Left ventricle myocardium superior (tissue), 1 donor: Measurements from ENCODE around the gene LOC101059915.

ENCODE experiments used
- ATAC-seq: fragments of 200-7000 bp; cut with Tn5 transposase; one replicate; pipeline ENCODE4 v1.9.1; 2020; ENCODE audit warnings: mild to moderate bottlenecking, moderate library complexity
- DNase-seq: peaks from one replicate; pipeline ENCODE4 v3.0.0-alpha.2; 2020
- intact Hi-C: fragments of 100-400 bp; cut with micrococcal nuclease; formaldehyde crosslinking; loops from one replicate; pipeline ENCODE4 v1.11.0; 2022
- donor health status: DM: no; HTN: yes; CAD: no; lungs with severe emphysema.

Gene LOC101059915

DNA sequence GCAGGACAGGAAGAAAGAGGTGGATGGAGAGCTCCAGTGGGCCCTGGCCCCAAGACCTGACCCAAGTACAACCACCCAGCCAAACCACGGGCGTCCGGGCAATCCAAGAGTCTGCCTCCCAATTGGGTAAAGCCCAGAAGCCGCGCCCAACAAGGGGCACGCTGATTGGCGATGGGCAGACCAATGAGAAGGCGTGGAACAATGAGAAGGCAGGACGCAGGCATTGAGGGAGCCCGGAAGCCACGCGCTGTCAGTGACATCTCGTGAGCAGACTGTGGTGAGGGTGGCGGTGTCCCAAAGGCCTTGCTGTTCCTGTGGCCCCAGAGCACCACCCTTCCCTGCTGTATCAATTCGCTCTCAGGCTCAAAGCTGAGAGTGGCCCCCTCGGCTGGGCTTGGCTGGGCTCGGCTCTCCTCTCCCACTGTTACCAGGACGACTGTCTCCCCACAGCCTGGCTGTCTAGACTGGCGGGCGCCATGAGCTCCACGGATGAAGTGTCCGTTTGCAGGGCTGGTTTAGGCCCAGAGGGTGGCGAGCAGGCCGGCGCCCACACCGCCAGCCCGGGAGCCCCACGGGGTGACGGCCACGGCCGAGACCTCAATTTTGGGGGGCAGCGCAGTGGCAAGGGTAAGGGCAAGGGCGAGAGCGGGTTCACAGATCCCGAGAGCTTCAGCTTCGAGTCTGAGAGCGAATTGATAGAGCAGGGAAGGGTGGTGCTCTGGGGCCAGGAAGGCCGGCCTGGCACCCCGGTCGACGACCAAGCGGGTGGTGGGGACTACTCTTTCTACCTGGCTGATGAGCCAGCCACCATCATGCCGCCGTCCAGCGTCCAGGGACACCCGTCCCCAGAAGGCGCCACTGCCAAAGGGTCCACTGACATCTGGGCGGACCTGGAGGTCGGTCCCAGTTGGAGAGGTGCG, at the start of gene LOC101059915:
TSS of gene LOC101059915 (plus strand) at position 219 of the 920 bp plus-strand sequence.
- intact Hi-C loops, result no loop called here
- ATAC-seq, result no peak

DNA sequence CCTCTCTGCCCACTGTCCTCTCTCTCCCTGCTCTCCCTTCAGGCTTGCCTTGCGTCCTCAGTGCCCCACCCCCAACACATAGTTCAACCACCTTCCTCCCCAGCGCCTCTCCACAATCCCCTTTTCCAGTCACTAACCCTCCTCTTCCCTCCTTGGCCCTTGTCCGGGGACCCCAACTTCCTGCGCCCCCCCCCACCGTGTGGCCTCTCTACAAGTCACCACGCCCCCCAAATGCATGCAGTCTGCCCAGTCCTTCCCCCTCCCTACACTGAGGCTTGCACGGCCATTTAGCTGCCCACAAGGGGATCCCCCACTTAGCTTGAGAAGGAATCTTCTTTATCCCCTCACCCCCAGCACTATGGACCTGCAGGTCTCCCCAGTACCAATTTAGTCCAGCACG, 49.6 kb upstream of the LOC101059915 start:
- no peak for DNase-seq
- no peak for ATAC-seq
- intact Hi-C loops, result no loop called here

More for the DNA sequence above, at the start of gene LOC101059915:
- no peak for DNase-seq

DNA sequence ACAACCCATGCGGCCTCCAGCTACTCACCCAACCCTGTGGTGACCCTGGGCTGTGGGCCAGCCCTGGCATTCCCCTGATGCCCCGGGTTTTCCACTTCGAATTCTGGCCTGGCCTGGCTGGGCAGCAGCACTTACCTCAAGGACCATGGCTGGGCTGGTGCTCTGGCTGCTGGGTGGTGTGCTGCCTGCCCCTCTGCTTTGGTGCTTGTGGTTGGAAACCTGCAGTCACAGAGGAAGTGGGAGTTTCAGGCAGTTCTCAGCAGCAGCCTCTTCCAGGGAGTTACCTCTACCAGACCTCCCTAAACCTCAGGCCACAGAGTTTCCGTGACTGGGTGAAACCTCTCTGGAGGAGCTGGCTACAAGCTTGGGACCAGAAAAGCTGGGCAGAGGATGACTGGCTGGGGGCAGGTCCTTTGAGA, 49.0 kb upstream of the LOC101059915 start, which contains the start of gene CXCR3:
TSS of gene CXCR3 (minus strand) at position 209 of the 419 bp plus-strand sequence. CDS start at position 147, 62 bp downstream.
- peak; percentile 35 for ATAC-seq
- peak; percentile 62 for DNase-seq
- intact Hi-C loops, result no loop called here

DNA sequence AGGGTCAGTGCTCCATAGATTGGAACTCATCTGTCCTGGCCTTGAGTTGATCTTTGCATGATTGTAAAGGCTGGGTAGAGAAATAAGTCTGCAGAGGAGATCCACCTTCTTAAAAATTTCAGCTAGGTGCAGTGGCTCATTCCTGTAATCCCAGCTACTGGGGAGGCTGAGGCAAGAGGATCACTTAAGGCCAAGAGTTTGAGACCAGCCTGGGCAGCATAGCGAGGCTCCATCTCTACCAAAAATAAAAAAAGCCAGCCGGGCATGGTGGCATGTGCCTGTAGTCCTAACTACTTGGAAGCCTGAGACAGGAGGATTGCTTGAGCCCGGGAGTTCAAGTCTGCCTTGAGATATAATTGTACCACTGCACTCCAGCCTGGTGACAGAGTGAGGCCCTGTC, 48.6 kb upstream of the LOC101059915 start:
- intact Hi-C loops, result no loop called here
- no peak for ATAC-seq
- DNase-seq, result no peak

DNA sequence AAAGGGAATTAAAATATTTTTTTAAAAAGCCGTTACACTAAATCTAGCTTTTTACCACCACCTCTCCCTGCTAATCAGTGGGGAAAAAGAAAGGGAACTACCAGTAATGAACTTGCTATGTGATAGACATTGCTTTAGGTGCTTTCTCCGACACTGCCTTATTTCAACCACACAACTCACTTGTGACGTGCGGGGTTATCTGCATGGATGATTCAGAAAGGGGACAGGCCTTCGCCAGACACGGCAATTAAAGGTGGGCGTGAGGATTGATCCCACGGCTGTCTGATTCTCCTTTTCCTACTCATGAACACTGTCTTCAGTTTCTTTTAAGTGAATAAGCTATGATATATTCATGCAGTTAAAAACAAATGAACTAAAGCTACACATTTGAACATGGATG, 48.2 kb upstream of the LOC101059915 start:
- DNase-seq (no peak), ATAC-seq (no peak)
- intact Hi-C loops, result no loop called here

DNA sequence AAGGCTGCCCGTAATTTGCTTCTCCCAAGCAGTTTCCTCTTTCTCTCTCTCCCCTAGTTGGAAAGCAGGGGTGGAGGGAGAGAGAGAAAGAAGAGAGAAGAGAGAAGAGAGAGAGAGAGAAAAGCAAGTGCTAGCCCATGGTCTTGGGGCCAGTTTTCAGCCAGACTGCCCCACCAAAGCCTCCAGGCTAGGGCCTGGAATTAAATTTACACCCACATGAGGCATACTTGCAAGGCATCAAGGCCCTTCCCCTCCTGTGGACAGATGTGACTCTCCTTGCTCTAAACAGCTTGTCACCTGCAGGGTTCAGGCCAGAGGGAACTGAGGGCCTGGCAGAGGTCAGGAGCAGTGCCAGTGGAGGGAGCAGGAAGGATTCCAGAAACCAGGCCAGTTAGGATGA, 47.4 kb upstream of the LOC101059915 start:
- intact Hi-C loops, result no loop called here
- ATAC-seq (no peak), DNase-seq (no peak)

DNA sequence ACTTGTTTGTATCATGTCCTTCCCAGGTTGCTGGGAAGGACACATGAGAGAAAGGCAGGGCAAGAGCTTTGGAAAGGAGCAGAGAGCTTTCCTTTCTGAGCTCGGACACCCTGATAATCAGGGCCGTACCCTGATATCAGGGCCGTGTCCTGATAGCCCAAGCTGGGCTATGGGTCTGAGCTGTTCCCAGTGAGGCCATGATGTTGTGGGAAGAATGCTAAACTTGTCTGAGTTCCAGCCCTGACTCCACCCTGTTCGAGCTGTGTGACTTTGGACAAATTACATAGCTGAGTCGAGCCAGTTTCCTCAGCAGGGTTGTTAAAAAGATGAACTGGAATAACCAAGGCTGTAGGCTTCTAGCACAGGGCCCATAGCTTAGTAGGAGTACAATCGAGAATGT, 45.7 kb upstream of the LOC101059915 start:
- no peak for DNase-seq

GRCh38 chrX:71622032-71622575, 45.2 kb upstream of the LOC101059915 start:
- DNase-seq (no peak), ATAC-seq (no peak)
- intact Hi-C loops, result no loop called here

More for the DNA sequence above, 45.7 kb upstream of the LOC101059915 start:
- intact Hi-C loops, result no loop called here
- peak; percentile 67 for ATAC-seq

DNA sequence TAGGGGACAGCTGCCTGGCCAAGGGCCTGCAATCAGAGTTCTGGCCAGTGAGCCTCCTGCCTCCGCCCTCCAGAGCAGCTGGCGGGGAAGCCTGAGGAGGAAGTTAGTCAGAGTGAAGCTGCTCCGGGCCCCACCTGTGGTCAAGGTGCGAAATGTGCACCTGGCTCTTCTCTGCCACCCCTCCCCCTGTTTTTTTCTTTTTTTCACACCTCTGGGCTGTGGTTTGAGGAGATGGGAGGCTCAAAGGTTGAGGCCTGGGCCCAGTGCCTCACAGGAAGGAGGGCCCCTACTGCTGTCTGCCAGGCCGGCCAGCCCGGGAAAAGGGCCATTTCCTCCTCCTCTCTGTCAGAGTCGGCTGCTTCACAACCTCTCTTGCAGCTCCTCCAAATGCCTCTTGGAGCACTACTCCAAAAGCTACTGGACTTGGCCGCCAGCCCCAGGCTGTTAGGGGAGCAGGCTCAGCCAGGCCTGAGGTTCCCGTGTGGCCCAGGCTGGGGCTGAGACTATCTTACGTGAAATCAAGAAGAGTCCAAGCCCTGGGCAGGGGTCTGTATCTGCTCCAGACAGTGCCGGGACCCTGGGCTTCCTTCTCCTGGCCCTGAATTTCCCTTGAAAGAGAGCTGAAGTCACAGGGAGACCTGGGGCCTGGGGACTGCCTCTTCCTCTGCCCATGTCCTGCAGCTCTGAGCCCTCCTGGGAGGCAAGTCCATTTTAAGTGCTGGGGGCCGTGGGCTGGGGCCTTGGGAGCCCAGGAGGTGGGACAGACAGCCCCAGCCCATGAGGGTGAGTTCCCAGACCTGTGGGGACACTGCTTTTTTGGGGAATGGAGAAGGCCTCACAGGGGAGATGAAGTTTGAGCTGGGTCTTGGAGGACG, 44.5 kb upstream of the LOC101059915 start:
- DNase-seq (peak; percentile 85), ATAC-seq (peak; percentile 91)
- intact Hi-C loops, result no loop called here

GRCh38 chrX:71623714-71624113, 43.6 kb upstream of the LOC101059915 start:
- intact Hi-C loops, result no loop called here
- ATAC-seq (no peak), DNase-seq (no peak)

DNA sequence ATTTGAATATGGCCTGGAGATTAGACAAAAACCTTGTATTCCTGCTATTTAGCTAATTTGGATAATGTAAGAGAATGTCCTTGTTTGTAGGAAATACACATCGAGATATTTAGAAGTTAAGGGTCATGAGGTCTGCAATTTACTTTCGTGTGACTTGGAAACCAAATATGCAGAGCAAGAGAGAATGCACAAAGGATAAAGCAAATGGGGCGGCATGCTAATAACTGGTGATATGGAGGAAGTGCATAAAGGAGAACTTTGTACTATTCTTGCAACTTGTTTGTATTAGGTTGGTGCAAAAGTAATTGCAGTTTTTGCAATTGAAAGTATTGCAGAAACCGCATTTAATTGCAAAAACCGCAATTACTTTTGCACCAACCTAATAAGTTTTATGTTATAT, 41.9 kb upstream of the LOC101059915 start:
- no peak for DNase-seq
- no peak for ATAC-seq
- intact Hi-C loops, result no loop called here

- DNase-seq (no peak), ATAC-seq (no peak)
These were observed 40.8 kb upstream of the LOC101059915 start for GRCh38 chrX:71626576-71626975.

DNA sequence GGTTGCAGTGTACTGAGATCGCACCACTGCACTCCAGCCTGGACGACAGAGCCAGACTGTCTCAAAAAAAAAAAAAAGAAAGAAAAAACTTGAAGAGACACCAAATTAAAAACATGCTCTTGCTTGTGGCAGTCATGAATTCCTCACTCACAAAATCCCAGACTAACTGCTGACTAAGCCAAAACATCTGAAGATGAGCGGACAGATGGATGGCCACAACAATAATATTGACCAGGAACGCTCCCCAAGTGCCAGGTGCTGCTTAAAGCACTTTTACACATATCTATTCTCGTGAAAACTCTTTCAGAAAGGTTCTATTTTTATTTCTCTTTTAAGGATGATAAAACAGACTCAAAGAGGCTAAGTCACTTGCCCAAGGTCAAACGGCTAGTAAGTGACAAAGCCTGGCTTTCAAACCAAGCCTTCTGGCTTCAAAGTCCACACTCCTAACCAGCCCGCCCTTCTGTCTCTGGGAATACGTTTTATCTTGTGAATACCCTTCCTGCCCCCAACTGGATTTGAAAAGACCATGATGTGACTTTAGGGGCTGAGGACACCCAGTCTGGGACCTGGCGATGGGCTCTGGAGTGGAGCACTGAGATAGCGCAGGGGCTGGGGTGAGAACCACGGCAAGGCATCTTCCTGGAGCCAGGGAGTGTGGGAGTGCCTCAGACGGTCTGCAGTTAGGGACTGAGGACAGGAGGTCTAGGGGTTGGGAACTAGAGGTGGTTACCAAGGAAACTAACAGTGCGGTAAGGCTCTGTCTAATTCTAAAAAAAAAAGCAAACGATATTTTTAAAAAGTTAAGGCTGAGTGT, 39.5 kb upstream of the LOC101059915 start:
- no peak for ATAC-seq
- DNase-seq, result no peak
- intact Hi-C loops, result no loop called here

More at GRCh38 chrX:71626576-71626975, 40.8 kb upstream of the LOC101059915 start:
- intact Hi-C loops, result no loop called here

- DNase-seq (no peak), ATAC-seq (no peak)
- intact Hi-C loops, result no loop called here
These were observed 37.9 kb upstream of the LOC101059915 start for GRCh38 chrX:71629467-71629866.

- DNase-seq (no peak), ATAC-seq (peak; percentile 13)
- intact Hi-C loops, result no loop called here
These were observed 34.3 kb upstream of the LOC101059915 start for GRCh38 chrX:71632923-71633657.

DNA sequence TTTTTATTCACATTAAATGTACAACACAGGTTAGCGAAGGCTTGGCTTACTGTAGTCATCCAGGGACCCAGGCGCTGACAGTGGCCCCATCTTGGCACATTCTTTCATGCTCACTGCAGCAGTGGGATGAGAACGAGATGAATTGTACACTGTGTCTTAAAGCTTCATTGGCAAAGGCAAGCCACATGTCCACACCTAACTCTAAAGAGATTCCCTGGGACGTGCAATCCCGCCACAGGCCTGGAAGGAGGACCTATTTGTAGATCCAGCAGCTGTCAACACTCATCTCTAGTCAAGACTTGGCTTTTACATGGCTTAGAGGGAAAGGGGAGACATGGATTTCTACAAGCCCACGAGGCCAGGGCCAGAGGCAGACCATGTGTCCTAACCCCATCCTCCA, 33.0 kb upstream of the LOC101059915 start:
- DNase-seq, result peak; percentile 60
- intact Hi-C loops, result no loop called here
- peak; percentile 94 for ATAC-seq

- no peak for DNase-seq
- intact Hi-C loops, result no loop called here
- peak; percentile 53 for ATAC-seq
These were observed 30.7 kb upstream of the LOC101059915 start for GRCh38 chrX:71636438-71637252.
